Jurkat, Clone E6-1 (cell line): ENCODE data around the gene NOL7. TPM values are rescaled to one million over a fixed set of nuclear protein-coding genes. Genes with fewer than 3 reads are reported as not detected.

ENCODE experiments used
- DNase-seq: peaks from one replicate; pipeline ENCODE4 v3.0.0-alpha.2; 2011; ENCODE audit warnings: low read depth, low spot score
- H3K4me3 ChIP-seq: 2 replicates; pipeline ENCODE4 v1.5.1; 2011; ENCODE audit warnings: mild to moderate bottlenecking, low read length, control low read depth, moderate library complexity
- polyA plus RNA-seq: library from polyadenylated mRNA; unstranded; fragments of >200 nt; gene quantifications from one replicate; pipeline ENCODE4 v1.2.1, GENCODE V29; 2012; ENCODE audit warnings: missing spikeins; ENCODE audit not compliant: insufficient read length, insufficient read depth

The NOL7 gene
- polyA plus RNA-seq, result 149 TPM

GRCh38 chr6:13614926-13615791, at the start of gene NOL7:
TSS of gene NOL7 (plus strand) at chr6:13615335. CDS start at chr6:13615359, 24 bp downstream.
- H3K4me3 ChIP-seq, result peak within 1 kb of the TSS; percentile 98
- DNase-seq, result peak; percentile 96

- H3K4me3 ChIP-seq, result no peak overlapping the region
- no peak for DNase-seq
Observed at GRCh38 chr6:13565921-13566320, 49.2 kb upstream of the NOL7 start.

GRCh38 chr6:13566500-13566899, 48.6 kb upstream of the NOL7 start:
- DNase-seq, result no peak
- H3K4me3 ChIP-seq, result no peak overlapping the region

GRCh38 chr6:13568970-13569369, 46.2 kb upstream of the NOL7 start:
- DNase-seq, result no peak
- no peak overlapping the region for H3K4me3 ChIP-seq

GRCh38 chr6:13572240-13572639, 42.9 kb upstream of the NOL7 start:
- no peak overlapping the region for H3K4me3 ChIP-seq
- no peak for DNase-seq

- peak overlapping the region; percentile 83 for H3K4me3 ChIP-seq
- DNase-seq, result no peak
Observed at GRCh38 chr6:13572951-13573654, 42.0 kb upstream of the NOL7 start.

- peak overlapping the region; percentile 83 for H3K4me3 ChIP-seq
- DNase-seq, result no peak
Observed at GRCh38 chr6:13573669-13574110, 41.4 kb upstream of the NOL7 start.

GRCh38 chr6:13574149-13574570, 41.0 kb upstream of the NOL7 start:
- peak; percentile 93 for DNase-seq
- peak overlapping the region; percentile 83 for H3K4me3 ChIP-seq

- DNase-seq, result peak; percentile 82
- peak within 1 kb of the TSS; percentile 83 for H3K4me3 ChIP-seq
Observed at GRCh38 chr6:13574571-13575376, 40.4 kb upstream of the NOL7 start, which contains the start of gene SIRT5. TSS of gene SIRT5 (plus strand) at chr6:13574601. CDS start at chr6:13584111, 9,510 bp downstream.

- H3K4me3 ChIP-seq, result peak overlapping the region; percentile 83
- DNase-seq, result no peak
Observed at GRCh38 chr6:13575377-13575775, 39.8 kb upstream of the NOL7 start.

GRCh38 chr6:13576017-13576416, 39.1 kb upstream of the NOL7 start:
- DNase-seq, result no peak
- H3K4me3 ChIP-seq, result no peak overlapping the region

GRCh38 chr6:13577926-13578325, 37.2 kb upstream of the NOL7 start:
- DNase-seq, result no peak
- no peak overlapping the region for H3K4me3 ChIP-seq

GRCh38 chr6:13579911-13580310, 35.2 kb upstream of the NOL7 start:
- DNase-seq, result no peak
- H3K4me3 ChIP-seq, result no peak overlapping the region

GRCh38 chr6:13581700-13582229, 33.4 kb upstream of the NOL7 start:
- H3K4me3 ChIP-seq, result no peak overlapping the region
- DNase-seq, result no peak

GRCh38 chr6:13586603-13587542, 28.3 kb upstream of the NOL7 start:
- no peak overlapping the region for H3K4me3 ChIP-seq
- no peak for DNase-seq

- DNase-seq, result no peak
- no peak overlapping the region for H3K4me3 ChIP-seq
Observed at GRCh38 chr6:13589801-13590200, 25.3 kb upstream of the NOL7 start.

GRCh38 chr6:13590574-13591153, 24.5 kb upstream of the NOL7 start:
- H3K4me3 ChIP-seq, result no peak overlapping the region

More at GRCh38 chr6:13590574-13591153, 24.5 kb upstream of the NOL7 start:
- no peak for DNase-seq
